Measurements from ENCODE around the gene GDPD5. TPM values are rescaled to one million over a fixed set of nuclear protein-coding genes. Genes with fewer than 3 reads are reported as not detected.

The GDPD5 gene
- polyA plus RNA-seq, 2 of the 4 experiments (the other 2 are of a cell fraction) = 3.9 to 5.9 TPM

DNA sequence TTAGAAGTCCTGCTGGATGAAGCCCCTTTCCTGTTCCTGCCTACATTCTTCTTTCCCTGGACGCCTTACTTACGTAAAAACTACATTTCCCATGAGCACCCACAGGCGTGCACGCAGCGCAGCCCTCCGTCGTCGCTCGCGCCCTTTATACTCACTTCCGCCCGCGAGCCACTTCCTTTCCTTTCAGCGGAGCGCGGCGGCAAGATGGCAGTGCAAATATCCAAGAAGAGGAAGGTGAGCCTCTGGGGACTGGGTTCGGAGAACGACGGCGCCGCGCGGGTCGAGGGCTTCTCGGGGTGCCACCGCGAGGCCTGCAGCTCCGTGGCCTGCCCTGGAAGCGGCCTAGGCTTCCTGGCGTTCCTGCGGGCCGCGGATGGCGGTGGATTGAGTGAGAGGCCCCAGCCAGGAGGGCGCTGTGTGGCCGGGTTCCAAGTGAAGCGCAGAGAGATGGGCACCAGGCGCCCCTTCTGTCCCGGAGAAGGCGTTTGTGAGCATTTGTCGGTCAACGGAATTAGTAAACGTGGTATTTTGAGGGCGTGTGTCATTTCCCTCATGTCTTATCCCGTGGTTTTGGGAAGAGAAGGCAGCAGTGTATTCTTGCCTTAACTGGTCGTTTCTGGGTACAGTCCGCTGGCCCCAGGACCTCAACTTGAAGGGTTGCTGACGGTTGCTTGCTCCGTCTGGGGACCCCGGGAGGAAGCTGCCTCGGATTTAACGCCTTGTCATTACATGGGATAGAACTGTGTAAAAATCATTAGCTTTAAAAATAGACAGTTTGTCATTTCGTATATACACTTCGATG, 126.2 kb downstream of the GDPD5 start, which contains the start of gene RPS3:
Gene RPS3, plus strand, starts transcription at position 175 of the 802 bp plus-strand sequence. Its CDS starts 30 bp downstream, at position 205.
- no peaks in the 10 kb centered on the region for H3K9me3 ChIP-seq
- peak; percentile 88 to 93 for DNase-seq (ENCODE audit: low read depth in 1 of 2, low spot score in 1 of 2)
- POLR2A ChIA-PET = interaction anchor here (1.1 to 1.8 kb wide), 4 partner anchors 9 to 31 kb away, joined by 3 to 7 read pairs (median 4); no protein-coding TSS in a partner anchor
- peak within 1 kb of the TSS; percentile 90 to 93 for H3K27ac ChIP-seq
- CTCF ChIA-PET = interaction anchor here (1.1 to 13.3 kb wide), 7 partner anchors 9 to 809 kb away, joined by 3 to 231 read pairs (median 6); no protein-coding TSS in a partner anchor
- peaks cover 34% of the 10 kb centered on the region for H3K4me1 ChIP-seq
- WGBS (ENCODE audit: missing lambda C conversion rate) = 2% methylated on average over 47 of the region's 55 CpGs
- TF ChIP-seq FOXS1 (CRISPR knock-in tag; IDR thresholded peaks at IDR 0.05) (no peak), FOSB (CRISPR knock-in tag; IDR thresholded peaks at IDR 0.05) (peak; percentile 54; the same call in 1 of the 2 replicates), ESRRA (IDR thresholded peaks at IDR 0.05; ENCODE audit: borderline replicate concordance, low read length) (no peak), GATA3 (IDR thresholded peaks at IDR 0.05; ENCODE audit: borderline replicate concordance) (peak; percentile 40; the same call in 1 of the 2 replicates), HOXB5 (CRISPR knock-in tag; IDR thresholded peaks at IDR 0.05) (no peak), HOXA7 (CRISPR knock-in tag; IDR thresholded peaks at IDR 0.05) (no peak), CHD2 (IDR thresholded peaks at IDR 0.05; ENCODE audit: low read length, partially characterized antibody) (no peak), KDM5A (IDR thresholded peaks at IDR 0.05) (peak; percentile 55), TFCP2L1 (CRISPR knock-in tag; IDR thresholded peaks at IDR 0.05) (peak; percentile 86), MYC (IDR thresholded peaks at IDR 0.05; ENCODE audit: borderline replicate concordance, low read length) (peak; percentile 94), POLR2A (IDR thresholded peaks at IDR 0.05; ENCODE audit: low read length) (peak; percentile 97), JUN (IDR thresholded peaks at IDR 0.05) (peak; percentile 98 to 99), POLR2AphosphoS2 (conservative IDR thresholded peaks at IDR 0.05; ENCODE audit: low read length) (no peak), HEYL (CRISPR knock-in tag; IDR thresholded peaks at IDR 0.05) (no peak), MAZ (IDR thresholded peaks at IDR 0.05; ENCODE audit: borderline replicate concordance, low read depth, low read length) (no peak), RCOR1 (IDR thresholded peaks at IDR 0.05; ENCODE audit: low read depth, low read length) (no peak), CEBPB (IDR thresholded peaks at IDR 0.05) (no peak), HOXB13 (CRISPR knock-in tag; IDR thresholded peaks at IDR 0.05; ENCODE audit: low read depth) (no peak), MAX (IDR thresholded peaks at IDR 0.05) (peak; percentile 99), CTCF (IDR thresholded peaks at IDR 0.05) (peak; percentile 28; the same call in 1 of the 3 replicates), PHF8 (IDR thresholded peaks at IDR 0.05; ENCODE audit: borderline replicate concordance, low read depth) (peak; percentile 97), BHLHE40 (IDR thresholded peaks at IDR 0.05; ENCODE audit: low read depth, low read length) (no peak), RAD21 (conservative IDR thresholded peaks at IDR 0.05 in 1 of 2, IDR thresholded peaks at IDR 0.05 in 1 of 2) (no peak), ZSCAN20 (CRISPR knock-in tag; IDR thresholded peaks at IDR 0.05) (no peak), RFX5 (IDR thresholded peaks at IDR 0.05) (0 out of 2 replicates have a peak, but pooled peaks have one; percentile 40), EHF (CRISPR knock-in tag; IDR thresholded peaks at IDR 0.05) (no peak), MAFK (IDR thresholded peaks at IDR 0.05; ENCODE audit: partially characterized antibody) (no peak), E2F6 (IDR thresholded peaks at IDR 0.05; ENCODE audit: borderline replicate concordance, low read depth) (peak; percentile 64; the same call in 1 of the 2 replicates)
- TF ChIP-seq, protein P1, sequence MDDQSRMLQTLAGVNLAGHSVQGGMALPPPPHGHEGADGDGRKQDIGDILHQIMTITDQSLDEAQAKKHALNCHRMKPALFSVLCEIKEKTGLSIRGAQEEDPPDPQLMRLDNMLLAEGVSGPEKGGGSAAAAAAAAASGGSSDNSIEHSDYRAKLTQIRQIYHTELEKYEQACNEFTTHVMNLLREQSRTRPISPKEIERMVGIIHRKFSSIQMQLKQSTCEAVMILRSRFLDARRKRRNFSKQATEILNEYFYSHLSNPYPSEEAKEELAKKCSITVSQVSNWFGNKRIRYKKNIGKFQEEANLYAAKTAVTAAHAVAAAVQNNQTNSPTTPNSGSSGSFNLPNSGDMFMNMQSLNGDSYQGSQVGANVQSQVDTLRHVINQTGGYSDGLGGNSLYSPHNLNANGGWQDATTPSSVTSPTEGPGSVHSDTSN (IDR thresholded peaks at IDR 0.05) = peak; percentile 41; the same call in 1 of the 2 replicates
- TF ChIP-seq, protein P2, sequence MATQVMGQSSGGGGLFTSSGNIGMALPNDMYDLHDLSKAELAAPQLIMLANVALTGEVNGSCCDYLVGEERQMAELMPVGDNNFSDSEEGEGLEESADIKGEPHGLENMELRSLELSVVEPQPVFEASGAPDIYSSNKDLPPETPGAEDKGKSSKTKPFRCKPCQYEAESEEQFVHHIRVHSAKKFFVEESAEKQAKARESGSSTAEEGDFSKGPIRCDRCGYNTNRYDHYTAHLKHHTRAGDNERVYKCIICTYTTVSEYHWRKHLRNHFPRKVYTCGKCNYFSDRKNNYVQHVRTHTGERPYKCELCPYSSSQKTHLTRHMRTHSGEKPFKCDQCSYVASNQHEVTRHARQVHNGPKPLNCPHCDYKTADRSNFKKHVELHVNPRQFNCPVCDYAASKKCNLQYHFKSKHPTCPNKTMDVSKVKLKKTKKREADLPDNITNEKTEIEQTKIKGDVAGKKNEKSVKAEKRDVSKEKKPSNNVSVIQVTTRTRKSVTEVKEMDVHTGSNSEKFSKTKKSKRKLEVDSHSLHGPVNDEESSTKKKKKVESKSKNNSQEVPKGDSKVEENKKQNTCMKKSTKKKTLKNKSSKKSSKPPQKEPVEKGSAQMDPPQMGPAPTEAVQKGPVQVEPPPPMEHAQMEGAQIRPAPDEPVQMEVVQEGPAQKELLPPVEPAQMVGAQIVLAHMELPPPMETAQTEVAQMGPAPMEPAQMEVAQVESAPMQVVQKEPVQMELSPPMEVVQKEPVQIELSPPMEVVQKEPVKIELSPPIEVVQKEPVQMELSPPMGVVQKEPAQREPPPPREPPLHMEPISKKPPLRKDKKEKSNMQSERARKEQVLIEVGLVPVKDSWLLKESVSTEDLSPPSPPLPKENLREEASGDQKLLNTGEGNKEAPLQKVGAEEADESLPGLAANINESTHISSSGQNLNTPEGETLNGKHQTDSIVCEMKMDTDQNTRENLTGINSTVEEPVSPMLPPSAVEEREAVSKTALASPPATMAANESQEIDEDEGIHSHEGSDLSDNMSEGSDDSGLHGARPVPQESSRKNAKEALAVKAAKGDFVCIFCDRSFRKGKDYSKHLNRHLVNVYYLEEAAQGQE (IDR thresholded peaks at IDR 0.05) = no peak; the same call in 1 of the 2 replicates
- TF ChIP-seq, protein P3, sequence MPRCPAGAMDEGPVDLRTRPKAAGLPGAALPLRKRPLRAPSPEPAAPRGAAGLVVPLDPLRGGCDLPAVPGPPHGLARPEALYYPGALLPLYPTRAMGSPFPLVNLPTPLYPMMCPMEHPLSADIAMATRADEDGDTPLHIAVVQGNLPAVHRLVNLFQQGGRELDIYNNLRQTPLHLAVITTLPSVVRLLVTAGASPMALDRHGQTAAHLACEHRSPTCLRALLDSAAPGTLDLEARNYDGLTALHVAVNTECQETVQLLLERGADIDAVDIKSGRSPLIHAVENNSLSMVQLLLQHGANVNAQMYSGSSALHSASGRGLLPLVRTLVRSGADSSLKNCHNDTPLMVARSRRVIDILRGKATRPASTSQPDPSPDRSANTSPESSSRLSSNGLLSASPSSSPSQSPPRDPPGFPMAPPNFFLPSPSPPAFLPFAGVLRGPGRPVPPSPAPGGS (IDR thresholded peaks at IDR 0.05) = peak; percentile 98
- H3K4me2 ChIP-seq = peak within 1 kb of the TSS; percentile 94
- ATAC-seq = peak; percentile 94 to 96
- no peak for FAIRE-seq
- H3K4me3 ChIP-seq = peak within 1 kb of the TSS; percentile 77
